ENCODE results near the gene CNTFR. TPM values are rescaled to one million over a fixed set of nuclear protein-coding genes. Genes with fewer than 3 reads are reported as not detected.

CNTFR gene
- total RNA-seq, 1 experiment from 2014 or later, result not detected

GRCh38 chr9:34576597-34577399, 12.7 kb downstream of the CNTFR start:
- H3K4me3 Mint-ChIP-seq (ENCODE audit: unreplicated experiment), result no peak overlapping the region
- peaks cover 44% of the 10 kb centered on the region for H3K27me3 Mint-ChIP-seq (ENCODE audit: insufficient read depth, unreplicated experiment)
- no peaks in the 10 kb centered on the region for H3K36me3 Mint-ChIP-seq (ENCODE audit: insufficient read depth, unreplicated experiment)
- no peaks in the 10 kb centered on the region for H3K9me3 Mint-ChIP-seq (ENCODE audit: unreplicated experiment)
- TF ChIP-seq, protein P1, sequence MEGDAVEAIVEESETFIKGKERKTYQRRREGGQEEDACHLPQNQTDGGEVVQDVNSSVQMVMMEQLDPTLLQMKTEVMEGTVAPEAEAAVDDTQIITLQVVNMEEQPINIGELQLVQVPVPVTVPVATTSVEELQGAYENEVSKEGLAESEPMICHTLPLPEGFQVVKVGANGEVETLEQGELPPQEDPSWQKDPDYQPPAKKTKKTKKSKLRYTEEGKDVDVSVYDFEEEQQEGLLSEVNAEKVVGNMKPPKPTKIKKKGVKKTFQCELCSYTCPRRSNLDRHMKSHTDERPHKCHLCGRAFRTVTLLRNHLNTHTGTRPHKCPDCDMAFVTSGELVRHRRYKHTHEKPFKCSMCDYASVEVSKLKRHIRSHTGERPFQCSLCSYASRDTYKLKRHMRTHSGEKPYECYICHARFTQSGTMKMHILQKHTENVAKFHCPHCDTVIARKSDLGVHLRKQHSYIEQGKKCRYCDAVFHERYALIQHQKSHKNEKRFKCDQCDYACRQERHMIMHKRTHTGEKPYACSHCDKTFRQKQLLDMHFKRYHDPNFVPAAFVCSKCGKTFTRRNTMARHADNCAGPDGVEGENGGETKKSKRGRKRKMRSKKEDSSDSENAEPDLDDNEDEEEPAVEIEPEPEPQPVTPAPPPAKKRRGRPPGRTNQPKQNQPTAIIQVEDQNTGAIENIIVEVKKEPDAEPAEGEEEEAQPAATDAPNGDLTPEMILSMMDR (IDR thresholded peaks at IDR 0.05; ENCODE audit: unreplicated experiment), result no peak
- no peak overlapping the region for H3K27ac Mint-ChIP-seq (ENCODE audit: low read depth, unreplicated experiment)
- DNase-seq (ENCODE audit: unreplicated experiment), result no peak
- no TSS peak for BruUV-seq (replicated peaks)
- POLR2A ChIA-PET, result interaction anchor here (0.6 kb wide), 2 partner anchors 25 to 44 kb away, joined by 3 read pairs; partner anchors contain the start of gene DCTN3
- intact Hi-C loops (cut with micrococcal nuclease), result no loop called here
- CTCF ChIA-PET, result interaction anchor here (0.8 to 2.7 kb wide), 4 partner anchors 15 to 76 kb away, joined by 3 to 13 read pairs (median 4); partner anchors contain the start of gene RPP25L
- no peaks in the 10 kb centered on the region for H3K4me1 Mint-ChIP-seq (ENCODE audit: insufficient read depth, unreplicated experiment)

DNA sequence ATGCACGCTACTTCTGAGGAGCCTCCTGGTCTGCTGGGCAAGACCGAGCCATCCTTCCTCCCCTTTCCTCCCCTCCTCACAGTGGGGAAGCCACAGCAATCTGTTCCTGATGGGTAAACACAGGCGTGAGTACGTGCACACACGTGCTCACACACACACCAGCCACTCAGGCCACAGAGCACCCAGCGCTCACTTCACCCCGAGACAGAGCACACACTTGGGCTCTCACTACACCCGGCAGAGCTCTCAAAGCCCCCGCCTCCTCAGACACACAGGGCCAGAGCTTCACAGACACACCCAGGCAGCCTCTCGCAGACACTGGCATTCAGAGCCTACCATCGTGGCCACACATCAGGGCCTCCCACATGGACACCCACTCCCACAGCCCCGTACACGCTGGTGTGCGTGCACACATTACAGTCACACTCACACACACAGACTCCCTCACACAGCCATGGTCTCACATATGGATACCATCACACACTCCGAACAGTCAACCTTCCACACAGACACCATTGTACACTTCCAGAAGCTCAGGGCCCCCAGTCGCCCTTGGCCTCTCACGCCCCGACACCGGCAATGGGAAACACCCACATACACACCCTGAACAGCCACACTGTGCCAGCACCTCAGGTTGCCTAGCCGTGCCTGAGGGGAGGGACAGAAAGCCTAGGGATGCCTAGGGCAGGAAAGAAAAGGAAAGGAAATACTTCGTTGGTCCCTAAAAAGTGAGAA, 13.5 kb downstream of the CNTFR start:
- Mint-ChIP-seq H3K9me3 (ENCODE audit: unreplicated experiment) (no peaks in the 10 kb centered on the region), H3K27me3 (ENCODE audit: insufficient read depth, unreplicated experiment) (peaks cover 44% of the 10 kb centered on the region), H3K4me3 (ENCODE audit: unreplicated experiment) (no peak overlapping the region), H3K27ac (ENCODE audit: low read depth, unreplicated experiment) (no peak overlapping the region), H3K4me1 (ENCODE audit: insufficient read depth, unreplicated experiment) (no peaks in the 10 kb centered on the region), H3K36me3 (ENCODE audit: insufficient read depth, unreplicated experiment) (no peaks in the 10 kb centered on the region)
- BruUV-seq (replicated peaks), result no TSS peak
- intact Hi-C loops (cut with micrococcal nuclease), result no loop called here
- DNase-seq (ENCODE audit: unreplicated experiment), result no peak
- CTCF ChIA-PET, result interaction anchor here (0.6 to 2.7 kb wide), 5 partner anchors 16 to 172 kb away, joined by 3 to 13 read pairs (median 4); partner anchors contain the start of gene RPP25L
- POLR2A ChIA-PET, result interaction anchor here (0.6 kb wide), 1 partner anchor 24 kb away, joined by 3 read pairs; no protein-coding TSS in a partner anchor
- TF ChIP-seq, protein P1 (IDR thresholded peaks at IDR 0.05; ENCODE audit: unreplicated experiment), result no peak

GRCh38 chr9:34575241-34575640, 14.3 kb downstream of the CNTFR start:
- CTCF ChIA-PET, result interaction anchor here (0.7 to 2.7 kb wide), 3 partner anchors 16 to 198 kb away, joined by 3 to 13 read pairs (median 4); no protein-coding TSS in a partner anchor
- Mint-ChIP-seq H3K9me3 (ENCODE audit: unreplicated experiment) (no peaks in the 10 kb centered on the region), H3K4me3 (ENCODE audit: unreplicated experiment) (no peak overlapping the region), H3K36me3 (ENCODE audit: insufficient read depth, unreplicated experiment) (no peaks in the 10 kb centered on the region), H3K4me1 (ENCODE audit: insufficient read depth, unreplicated experiment) (no peaks in the 10 kb centered on the region), H3K27me3 (ENCODE audit: insufficient read depth, unreplicated experiment) (peaks cover 40% of the 10 kb centered on the region), H3K27ac (ENCODE audit: low read depth, unreplicated experiment) (no peak overlapping the region)
- POLR2A ChIA-PET, result no interaction called here
- DNase-seq (ENCODE audit: unreplicated experiment), result no peak
- intact Hi-C loops (cut with micrococcal nuclease), result no loop called here
- BruUV-seq (replicated peaks), result no TSS peak
- TF ChIP-seq, protein P1 (IDR thresholded peaks at IDR 0.05; ENCODE audit: unreplicated experiment), result no peak

- H3K36me3 Mint-ChIP-seq (ENCODE audit: insufficient read depth, unreplicated experiment), result no peaks in the 10 kb centered on the region
- H3K4me3 Mint-ChIP-seq (ENCODE audit: unreplicated experiment), result no peak overlapping the region
- no peaks in the 10 kb centered on the region for H3K4me1 Mint-ChIP-seq (ENCODE audit: insufficient read depth, unreplicated experiment)
- H3K27ac Mint-ChIP-seq (ENCODE audit: low read depth, unreplicated experiment), result no peak overlapping the region
- TF ChIP-seq, protein P1 (IDR thresholded peaks at IDR 0.05; ENCODE audit: unreplicated experiment), result no peak
- no TSS peak for BruUV-seq (replicated peaks)
- POLR2A ChIA-PET, result interaction anchor here (0.6 kb wide), 1 partner anchor 11 kb away, joined by 4 read pairs; no protein-coding TSS in a partner anchor
- intact Hi-C loops (cut with micrococcal nuclease), result no loop called here
- no peak for DNase-seq (ENCODE audit: unreplicated experiment)
- H3K9me3 Mint-ChIP-seq (ENCODE audit: unreplicated experiment), result no peaks in the 10 kb centered on the region
- CTCF ChIA-PET, result interaction anchor here (0.7 to 1.2 kb wide), 2 partner anchors 17 to 197 kb away, joined by 3 to 7 read pairs; no protein-coding TSS in a partner anchor
- H3K27me3 Mint-ChIP-seq (ENCODE audit: insufficient read depth, unreplicated experiment), result peaks cover 33% of the 10 kb centered on the region
Measured at GRCh38 chr9:34574571-34574970, 15.0 kb downstream of the CNTFR start.
